GM19238 (cell line): ENCODE results near the gene ACTR3C.
"Not testable (repeated sequence)": the region's sequence is repeated elsewhere in the genome, so short reads cannot be mapped to it uniquely, and the experiment has no call there.

ENCODE experiments used
- DNase-seq: peaks from one replicate; pipeline ENCODE4 v3.0.0; 2011; ENCODE audit warnings: low spot score; ENCODE audit not compliant: insufficient read length

ACTR3C gene

GRCh38 chr7:150283608-150284007, 39.7 kb downstream of the ACTR3C start:
- not testable (repeated sequence) for DNase-seq

- not testable (repeated sequence) for DNase-seq
These were observed 40.2 kb downstream of the ACTR3C start for GRCh38 chr7:150283111-150283510.

GRCh38 chr7:150281681-150282403, 41.5 kb downstream of the ACTR3C start:
- DNase-seq, result not testable (repeated sequence)

GRCh38 chr7:150278383-150278782, 45.0 kb downstream of the ACTR3C start:
- not testable (repeated sequence) for DNase-seq

GRCh38 chr7:150276132-150276695, 47.1 kb downstream of the ACTR3C start:
- DNase-seq, result peak; percentile 22

GRCh38 chr7:150271898-150272297, 51.4 kb downstream of the ACTR3C start:
- DNase-seq, result not testable (repeated sequence)

- DNase-seq, result not testable (repeated sequence)
These were observed 53.1 kb downstream of the ACTR3C start for GRCh38 chr7:150270101-150270824.

GRCh38 chr7:150268798-150269197, 54.5 kb downstream of the ACTR3C start:
- DNase-seq, result not testable (repeated sequence)

GRCh38 chr7:150268287-150268686, 55.1 kb downstream of the ACTR3C start:
- not testable (repeated sequence) for DNase-seq

GRCh38 chr7:150266953-150267665, 56.2 kb downstream of the ACTR3C start:
- DNase-seq, result not testable (repeated sequence)

- not testable (repeated sequence) for DNase-seq
These were observed 60.7 kb downstream of the ACTR3C start for GRCh38 chr7:150262656-150263055.

- not testable (repeated sequence) for DNase-seq
These were observed 75.6 kb downstream of the ACTR3C start for GRCh38 chr7:150247745-150248144.

GRCh38 chr7:150245208-150245607, 78.1 kb downstream of the ACTR3C start:
- not testable (repeated sequence) for DNase-seq

GRCh38 chr7:150242935-150243334, 80.4 kb downstream of the ACTR3C start:
- DNase-seq, result not testable (repeated sequence)

- DNase-seq, result not testable (repeated sequence)
These were observed 97.9 kb downstream of the ACTR3C start for GRCh38 chr7:150225444-150225843.

GRCh38 chr7:150222083-150222972, 101.0 kb downstream of the ACTR3C start:
- DNase-seq, result not testable (repeated sequence)

GRCh38 chr7:150220673-150221181, 102.6 kb downstream of the ACTR3C start:
- DNase-seq, result not testable (repeated sequence)

- DNase-seq, result not testable (repeated sequence)
These were observed 103.2 kb downstream of the ACTR3C start for GRCh38 chr7:150219941-150220658.

GRCh38 chr7:150206848-150207247, 116.5 kb downstream of the ACTR3C start:
- DNase-seq, result not testable (repeated sequence)

GRCh38 chr7:150205866-150206265, 117.5 kb downstream of the ACTR3C start:
- DNase-seq, result not testable (repeated sequence)
